ENCODE results near the gene AADACL3. TPM values are rescaled to one million over a fixed set of nuclear protein-coding genes. Genes with fewer than 3 reads are reported as not detected.

The AADACL3 gene
- total RNA-seq, 1 experiment from 2014 or later: not detected

- DNase-seq (ENCODE audit: low spot score): no peak
Measured at GRCh38 chr1:12764016-12764415, 48.1 kb downstream of the AADACL3 start.

GRCh38 chr1:12769031-12769430 lies 53.1 kb downstream of the AADACL3 start:
- no peak for DNase-seq (ENCODE audit: low spot score)

GRCh38 chr1:12769976-12770505 lies 54.1 kb downstream of the AADACL3 start:
- no peak for DNase-seq (ENCODE audit: low spot score)

GRCh38 chr1:12770620-12771019 lies 54.7 kb downstream of the AADACL3 start:
- no peak for DNase-seq (ENCODE audit: low spot score)

- no peak for DNase-seq (ENCODE audit: low spot score)
Measured at GRCh38 chr1:12771186-12771585, 55.3 kb downstream of the AADACL3 start.

- DNase-seq (ENCODE audit: low spot score): no peak
Measured at GRCh38 chr1:12772520-12772919, 56.6 kb downstream of the AADACL3 start.

- DNase-seq (ENCODE audit: low spot score): no peak
Measured at GRCh38 chr1:12773438-12773837, 57.5 kb downstream of the AADACL3 start, which contains the start of gene PRAMEF12. Gene PRAMEF12, plus strand, starts transcription at chr1:12773738. Its CDS starts 1,130 bp downstream, at chr1:12774868.

- DNase-seq (ENCODE audit: low spot score): no peak
Measured at GRCh38 chr1:12774801-12775345, 59.0 kb downstream of the AADACL3 start.

- DNase-seq (ENCODE audit: low spot score): no peak
Measured at GRCh38 chr1:12775443-12775842, 59.5 kb downstream of the AADACL3 start.

GRCh38 chr1:12776801-12777557 lies 61.1 kb downstream of the AADACL3 start:
- DNase-seq (ENCODE audit: low spot score): no peak

Other genes with a start within 250 kb of the AADACL3 start
- gene DHRS3, start 97.9 kb upstream of the AADACL3 start, total RNA-seq (2014; rRNA removed; shearing (Covaris generic)): not detected in 2 replicates
- gene AADACL4, start 72.0 kb upstream of the AADACL3 start, total RNA-seq (2014; rRNA removed; shearing (Covaris generic)): not detected in 2 replicates
- gene CFAP107, start 30.1 kb downstream of the AADACL3 start, total RNA-seq (2014; rRNA removed; shearing (Covaris generic)): not detected in 2 replicates
- gene PRAMEF12, start 57.6 kb downstream of the AADACL3 start, total RNA-seq (2014; rRNA removed; shearing (Covaris generic)): not detected in 2 replicates
- not detected in 2 replicates for gene PRAMEF1, start 75.3 kb downstream of the AADACL3 start, total RNA-seq (2014; rRNA removed; shearing (Covaris generic))
- not detected in 2 replicates for gene PRAMEF11, start 115.3 kb downstream of the AADACL3 start, total RNA-seq (2014; rRNA removed; shearing (Covaris generic))
- not detected in 2 replicates for gene HNRNPCL1, start 132.6 kb downstream of the AADACL3 start, total RNA-seq (2014; rRNA removed; shearing (Covaris generic))
- not detected in 2 replicates for gene PRAMEF2, start 141.0 kb downstream of the AADACL3 start, total RNA-seq (2014; rRNA removed; shearing (Covaris generic))
- not detected in 2 replicates for gene PRAMEF4, start 170.1 kb downstream of the AADACL3 start, total RNA-seq (2014; rRNA removed; shearing (Covaris generic))
- gene PRAMEF10, start 182.2 kb downstream of the AADACL3 start, total RNA-seq (2014; rRNA removed; shearing (Covaris generic)): not detected in 2 replicates
- not detected in 2 replicates for gene PRAMEF7, start 200.5 kb downstream of the AADACL3 start, total RNA-seq (2014; rRNA removed; shearing (Covaris generic))
- gene PRAMEF6, start 231.5 kb downstream of the AADACL3 start, total RNA-seq (2014; rRNA removed; shearing (Covaris generic)): not detected in 2 replicates